Type B pancreatic cell (in vitro differentiated cells): ENCODE results near the gene CCDC126. TPM values are rescaled to one million over a fixed set of nuclear protein-coding genes. Genes with fewer than 3 reads are reported as not detected.

ENCODE experiments used
- DNase-seq: peaks from one replicate; pipeline ENCODE4 v3.0.0; 2021; ENCODE audit warnings: mixed read lengths; ENCODE audit not compliant: unreplicated experiment; ENCODE audit errors: extremely low spot score
- H3K27ac Mint-ChIP-seq: 2 replicates; pipeline ENCODE4 v1.8.0; 2021; ENCODE audit warnings: mild to moderate bottlenecking, mixed read lengths
- H3K27me3 Mint-ChIP-seq: 2 replicates; pipeline ENCODE4 v1.8.0; 2021; ENCODE audit warnings: mixed read lengths
- H3K36me3 Mint-ChIP-seq: 2 replicates; pipeline ENCODE4 v1.8.0; 2021; ENCODE audit warnings: mixed read lengths
- H3K4me1 Mint-ChIP-seq: one replicate; pipeline ENCODE4 v1.8.0; 2021; ENCODE audit warnings: mixed read lengths; ENCODE audit not compliant: unreplicated experiment
- H3K4me3 Mint-ChIP-seq: 2 replicates; pipeline ENCODE4 v1.8.0; 2021; ENCODE audit warnings: mild to moderate bottlenecking, mixed read lengths
- H3K9me3 Mint-ChIP-seq: 2 replicates; pipeline ENCODE4 v1.8.0; 2021; ENCODE audit warnings: mixed read lengths
- total RNA-seq: library from RNA; stranded (reverse); gene quantifications from 2 replicates; pipeline ENCODE4 v1.2.1, GENCODE V29; 2021; ENCODE audit warnings: low replicate concordance
- TF ChIP-seq, protein P1 (sequence below): fragments of 200-600 bp; sonication (generic); conservative IDR thresholded peaks from 2 replicates; pipeline ENCODE4 v1.5.0; 2021; ENCODE audit warnings: antibody characterized with exemption, mild to moderate bottlenecking

The CCDC126 gene
- total RNA-seq, 1 donor from 2014 or later = 11.1 TPM

GRCh38 chr7:23616593-23616992, 19.4 kb downstream of the CCDC126 start:
- Mint-ChIP-seq H3K27ac (no peak overlapping the region), H3K4me3 (no peak overlapping the region), H3K27me3 (no peaks in the 10 kb centered on the region), H3K4me1 (no peaks in the 10 kb centered on the region), H3K36me3 (peaks cover 46% of the 10 kb centered on the region), H3K9me3 (peaks cover 6% of the 10 kb centered on the region)
- TF ChIP-seq, protein P1, sequence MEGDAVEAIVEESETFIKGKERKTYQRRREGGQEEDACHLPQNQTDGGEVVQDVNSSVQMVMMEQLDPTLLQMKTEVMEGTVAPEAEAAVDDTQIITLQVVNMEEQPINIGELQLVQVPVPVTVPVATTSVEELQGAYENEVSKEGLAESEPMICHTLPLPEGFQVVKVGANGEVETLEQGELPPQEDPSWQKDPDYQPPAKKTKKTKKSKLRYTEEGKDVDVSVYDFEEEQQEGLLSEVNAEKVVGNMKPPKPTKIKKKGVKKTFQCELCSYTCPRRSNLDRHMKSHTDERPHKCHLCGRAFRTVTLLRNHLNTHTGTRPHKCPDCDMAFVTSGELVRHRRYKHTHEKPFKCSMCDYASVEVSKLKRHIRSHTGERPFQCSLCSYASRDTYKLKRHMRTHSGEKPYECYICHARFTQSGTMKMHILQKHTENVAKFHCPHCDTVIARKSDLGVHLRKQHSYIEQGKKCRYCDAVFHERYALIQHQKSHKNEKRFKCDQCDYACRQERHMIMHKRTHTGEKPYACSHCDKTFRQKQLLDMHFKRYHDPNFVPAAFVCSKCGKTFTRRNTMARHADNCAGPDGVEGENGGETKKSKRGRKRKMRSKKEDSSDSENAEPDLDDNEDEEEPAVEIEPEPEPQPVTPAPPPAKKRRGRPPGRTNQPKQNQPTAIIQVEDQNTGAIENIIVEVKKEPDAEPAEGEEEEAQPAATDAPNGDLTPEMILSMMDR = no peak
- DNase-seq = no peak

DNA sequence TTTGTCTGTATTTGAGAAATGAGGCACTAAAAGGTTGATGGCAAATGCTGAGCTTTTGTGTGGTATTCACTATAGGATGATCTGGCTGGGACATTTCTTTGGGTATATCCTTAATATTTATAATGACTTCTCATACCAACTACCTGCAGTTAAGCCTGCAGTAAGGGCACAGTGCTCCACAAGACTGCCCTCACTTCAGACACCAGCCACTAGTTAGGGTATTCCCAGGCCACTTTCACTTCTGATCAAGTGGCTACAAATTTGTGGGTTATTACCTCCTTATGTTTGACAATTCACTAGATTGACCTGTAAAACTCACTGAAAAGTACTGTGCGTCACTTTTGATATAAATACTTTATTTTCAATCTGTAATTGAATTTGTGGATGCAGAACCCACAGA, 20.3 kb downstream of the CCDC126 start:
- H3K4me3 Mint-ChIP-seq = no peak overlapping the region
- peaks cover 46% of the 10 kb centered on the region for H3K36me3 Mint-ChIP-seq
- H3K4me1 Mint-ChIP-seq = no peaks in the 10 kb centered on the region
- no peak overlapping the region for H3K27ac Mint-ChIP-seq
- peaks cover 6% of the 10 kb centered on the region for H3K9me3 Mint-ChIP-seq
- no peaks in the 10 kb centered on the region for H3K27me3 Mint-ChIP-seq
- no peak for DNase-seq
- TF ChIP-seq, protein P1 = no peak

DNA sequence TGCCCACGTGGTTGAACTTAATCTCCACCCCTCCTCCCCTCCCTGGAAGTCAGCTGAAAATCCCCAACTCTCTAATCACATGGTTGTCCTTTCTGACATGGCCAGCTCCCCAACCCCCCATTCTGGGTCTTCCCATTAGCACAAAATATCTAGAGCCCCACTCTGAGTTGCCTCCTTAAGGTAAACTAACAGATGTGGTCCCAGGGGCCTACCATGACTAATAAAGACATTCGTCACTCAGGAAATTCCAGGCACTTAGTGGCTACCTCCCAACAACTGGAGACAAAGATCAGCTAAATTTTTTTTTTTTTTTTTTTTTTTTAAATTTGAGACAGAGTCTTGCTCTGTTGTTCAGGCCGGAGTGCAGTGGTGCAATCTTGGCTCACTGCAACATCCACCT, 21.1 kb downstream of the CCDC126 start:
- Mint-ChIP-seq H3K9me3 (peaks cover 6% of the 10 kb centered on the region), H3K27me3 (no peaks in the 10 kb centered on the region), H3K27ac (no peak overlapping the region), H3K36me3 (peaks cover 41% of the 10 kb centered on the region), H3K4me1 (no peaks in the 10 kb centered on the region), H3K4me3 (no peak overlapping the region)
- no peak for DNase-seq
- TF ChIP-seq, protein P1 = no peak

DNA sequence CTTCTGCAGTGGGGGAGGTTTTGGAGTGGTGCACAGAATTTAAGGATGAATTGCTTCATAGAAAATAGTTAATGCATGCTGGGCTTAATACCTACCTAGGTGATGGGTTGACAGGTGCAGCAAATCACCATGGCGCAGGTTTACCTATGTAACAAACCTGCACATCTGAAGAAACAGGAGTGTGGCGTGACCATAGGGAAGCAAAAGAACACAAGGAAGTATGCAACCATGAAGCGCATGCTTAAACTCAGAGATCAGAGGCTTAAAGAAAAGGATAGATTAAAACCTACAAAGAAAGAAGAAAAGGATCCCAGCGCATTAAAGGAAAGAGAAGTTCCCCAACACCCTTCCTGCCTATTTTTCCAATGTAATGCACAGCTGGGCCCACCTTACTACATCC, 22.0 kb downstream of the CCDC126 start:
- H3K9me3 Mint-ChIP-seq = peaks cover 6% of the 10 kb centered on the region
- H3K27me3 Mint-ChIP-seq = no peaks in the 10 kb centered on the region
- DNase-seq = no peak
- H3K4me3 Mint-ChIP-seq = no peak overlapping the region
- H3K36me3 Mint-ChIP-seq = peaks cover 33% of the 10 kb centered on the region
- H3K27ac Mint-ChIP-seq = no peak overlapping the region
- TF ChIP-seq, protein P1 = no peak
- H3K4me1 Mint-ChIP-seq = no peaks in the 10 kb centered on the region

- H3K27me3 Mint-ChIP-seq = no peaks in the 10 kb centered on the region
- DNase-seq = no peak
- no peaks in the 10 kb centered on the region for H3K9me3 Mint-ChIP-seq
- TF ChIP-seq, protein P1 = no peak
- H3K4me1 Mint-ChIP-seq = no peaks in the 10 kb centered on the region
- no peak overlapping the region for H3K27ac Mint-ChIP-seq
- H3K36me3 Mint-ChIP-seq = peaks cover 17% of the 10 kb centered on the region
- no peak overlapping the region for H3K4me3 Mint-ChIP-seq
These were observed 25.3 kb downstream of the CCDC126 start for GRCh38 chr7:23622506-23622925.

DNA sequence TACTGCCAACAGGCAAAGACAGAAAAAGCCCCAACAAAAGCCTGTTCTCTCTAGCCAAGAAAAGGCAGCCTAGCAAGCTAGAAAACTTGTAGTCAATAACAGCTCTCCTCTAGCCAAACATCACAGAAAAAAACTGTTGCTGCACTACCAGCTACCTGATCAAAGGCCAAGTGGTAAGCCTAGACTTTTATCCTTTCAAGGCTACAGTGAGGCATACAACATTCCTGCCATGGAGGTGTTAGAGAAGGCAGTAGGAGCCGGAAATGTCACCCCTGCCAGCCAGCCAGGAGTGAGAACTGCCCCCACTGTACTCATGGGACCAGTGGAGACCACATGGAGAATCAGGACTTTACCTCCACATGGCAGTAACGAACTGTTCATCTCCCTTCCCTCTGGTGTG, 31.2 kb downstream of the CCDC126 start:
- DNase-seq = no peak
- no peak overlapping the region for H3K4me3 Mint-ChIP-seq
- TF ChIP-seq, protein P1 = no peak
- no peaks in the 10 kb centered on the region for H3K4me1 Mint-ChIP-seq
- peaks cover 3% of the 10 kb centered on the region for H3K36me3 Mint-ChIP-seq
- no peaks in the 10 kb centered on the region for H3K27me3 Mint-ChIP-seq
- no peak overlapping the region for H3K27ac Mint-ChIP-seq
- no peaks in the 10 kb centered on the region for H3K9me3 Mint-ChIP-seq
